ENCODE measurements around the gene RPL22. TPM values are rescaled to one million over a fixed set of nuclear protein-coding genes. Genes with fewer than 3 reads are reported as not detected.

Gene RPL22
- total and polyA plus RNA-seq, 2 of the 8 experiments (the other 6 are each of a cell fraction or from before 2014, with no cell fraction given), result 133 to 521 TPM

- FAIRE-seq (no peak), DNase-seq (ENCODE audit: low read depth in 1 of 2, low spot score in 2 of 2) (no peak)
- Histone ChIP-seq H3K4ac (replicated peaks; ENCODE audit: insufficient read length, low read depth, low read length) (no peak overlapping the region), H4K5ac (ENCODE audit: insufficient read length, low read depth, low read length) (no peak overlapping the region), H3K56ac (replicated peaks; ENCODE audit: insufficient read length, low read depth, low read length) (no peak overlapping the region), H2BK15ac (ENCODE audit: low read length) (no peak overlapping the region), H4K20me1 (replicated peaks in 1 of 2; ENCODE audit: control insufficient read depth in 1 of 2, insufficient read depth in 2 of 2, low read length in 2 of 2) (peaks cover 9 to 21% of the 10 kb centered on the region in 2 experiments), H3K27me3 (replicated peaks in 1 of 4; ENCODE audit: control insufficient read depth in 3 of 4, extremely low read depth in 1 of 4, insufficient read depth in 3 of 4, low read length in 3 of 4) (no peaks in the 10 kb centered on the region), H2BK20ac (ENCODE audit: low read length) (no peak overlapping the region), H2AK5ac (ENCODE audit: low read depth, low read length) (no peak overlapping the region), H3K23me2 (ENCODE audit: low read depth, low read length) (no peaks in the 10 kb centered on the region), H3K9ac (replicated peaks in 1 of 4; ENCODE audit: extremely low read depth in 1 of 4, low read depth in 3 of 4, low read length in 3 of 4) (no peak overlapping the region), H3K4me2 (ENCODE audit: insufficient read depth in 1 of 2, low read depth in 2 of 2, low read length in 2 of 2) (no peak overlapping the region), H3K79me1 (ENCODE audit: low read depth, low read length) (peaks cover 6% of the 10 kb centered on the region), H2BK120ac (replicated peaks; ENCODE audit: low read depth, low read length) (no peak overlapping the region), H3K36me3 (ENCODE audit: control insufficient read depth in 2 of 4, insufficient read depth in 4 of 4, low read length in 3 of 4) (peaks cover 38 to 91% (median 69%) of the 10 kb centered on the region in 4 experiments), H3K79me2 (ENCODE audit: control insufficient read depth in 1 of 2, insufficient read depth in 2 of 2, low read length in 2 of 2) (peaks cover 6 to 87% of the 10 kb centered on the region in 2 experiments), H2BK12ac (ENCODE audit: low read depth, low read length) (no peak overlapping the region), H3K27ac (ENCODE audit: low read depth, low read length) (no peak overlapping the region), H3K23ac (ENCODE audit: insufficient read length) (no peak overlapping the region), H3K9me3 (ENCODE audit: insufficient read depth in 2 of 2, low read depth in 1 of 2, low read length in 1 of 2) (no peaks in the 10 kb centered on the region), H3K14ac (ENCODE audit: insufficient read length) (no peak overlapping the region), H3K4me1 (replicated peaks in 1 of 4; ENCODE audit: control insufficient read depth in 3 of 4, insufficient read depth in 4 of 4, low read length in 3 of 4) (no peaks in the 10 kb centered on the region), H3K18ac (ENCODE audit: extremely low read depth, low read length) (no peak overlapping the region), H3K4me3 (ENCODE audit: extremely low read depth in 1 of 4, insufficient read depth in 2 of 4, low read depth in 3 of 4, low read length in 4 of 4) (no peak overlapping the region), H4K8ac (ENCODE audit: extremely low read depth, insufficient read depth, low read length) (no peak overlapping the region), H4K91ac (replicated peaks; ENCODE audit: insufficient read length, low read length) (no peak overlapping the region), H2BK5ac (ENCODE audit: low read depth, low read length) (no peak overlapping the region), H2AFZ (ENCODE audit: low read length) (no peak overlapping the region)
- WGBS, 2 experiments (ENCODE audit: extremely low coverage in 1 of 2, insufficient coverage in 1 of 2, insufficient read length in 1 of 2, insufficient replicate concordance in 2 of 2, low coverage in 1 of 2, low lambda C conversion rate in 2 of 2, missing lambda C conversion rate in 1 of 2), result no CpG with 5 or more reads among the region's 1 CpG
- TF ChIP-seq SIX5 (IDR thresholded peaks at IDR 0.05; ENCODE audit: low read depth, low read length) (no peak), CHD1 (IDR thresholded peaks at IDR 0.05; ENCODE audit: low read depth, low read length) (no peak), POU5F1 (IDR thresholded peaks at IDR 0.05; ENCODE audit: low read depth, low read length) (no peak)
- CTCF ChIA-PET (ENCODE audit: partially characterized antibody), result interaction anchor here (0.6 to 3.9 kb wide), 5 partner anchors 8 to 150 kb away, joined by 3 to 27 read pairs (median 4); no protein-coding TSS in a partner anchor
- POLR2A ChIA-PET (ENCODE audit: partially characterized antibody), result interaction anchor here (0.6 to 2.3 kb wide), 8 partner anchors 8 to 234 kb away, joined by 3 to 15 read pairs (median 4); no protein-coding TSS in a partner anchor
Measured at GRCh38 chr1:6191968-6192367, 7.4 kb downstream of the RPL22 start.
